C4-2B (cell line): ENCODE results near the gene PDE4D.

Source experiments
- H3K27ac ChIP-seq: fragments of 450-650 bp; 2 replicates; pipeline ENCODE4 v1.5.1; 2017
- ZFX ChIP-seq: fragments of 450-650 bp; IDR thresholded peaks from 2 replicates; pipeline ENCODE4 v1.6.1; 2017
- TF ChIP-seq, protein P1 (sequence below): fragments of 450-650 bp; conservative IDR thresholded peaks from 2 replicates; pipeline ENCODE4 v1.5.1; 2017; ENCODE audit warnings: mild to moderate bottlenecking

PDE4D gene

DNA sequence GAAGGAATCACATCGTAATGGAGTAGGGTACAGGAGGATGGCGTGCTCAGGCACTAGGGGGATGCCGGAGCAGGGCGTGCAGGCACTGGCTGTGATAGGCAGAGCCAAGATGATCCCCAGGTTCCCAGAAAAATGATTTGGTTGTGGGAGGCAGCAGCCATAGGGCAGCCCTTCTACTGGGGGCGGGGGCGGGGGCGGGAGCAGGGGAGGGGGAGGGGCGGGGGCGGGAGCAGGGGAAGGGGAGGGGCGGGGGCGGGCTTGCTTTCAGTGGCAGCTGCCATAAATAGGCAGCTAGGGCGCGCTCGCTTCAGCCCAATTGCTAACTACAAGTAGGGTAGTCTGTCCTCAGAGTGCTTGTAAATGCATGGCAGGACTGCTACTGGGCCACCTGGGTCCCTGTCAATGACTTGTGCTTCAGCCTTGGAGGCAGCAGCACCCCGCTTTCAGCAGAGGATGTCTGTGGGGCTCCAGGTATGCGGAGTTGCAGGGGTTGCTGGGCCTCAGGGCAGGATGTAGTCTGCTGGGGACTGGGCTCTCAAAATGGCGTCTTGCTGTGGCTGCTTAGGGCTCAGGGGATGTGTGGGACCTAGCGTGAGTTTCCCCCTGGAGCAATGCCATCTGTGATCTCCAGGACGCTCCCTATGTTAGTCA, 956.4 kb downstream of the PDE4D start:
- no peak overlapping the region for H3K27ac ChIP-seq
- TF ChIP-seq, protein P1, sequence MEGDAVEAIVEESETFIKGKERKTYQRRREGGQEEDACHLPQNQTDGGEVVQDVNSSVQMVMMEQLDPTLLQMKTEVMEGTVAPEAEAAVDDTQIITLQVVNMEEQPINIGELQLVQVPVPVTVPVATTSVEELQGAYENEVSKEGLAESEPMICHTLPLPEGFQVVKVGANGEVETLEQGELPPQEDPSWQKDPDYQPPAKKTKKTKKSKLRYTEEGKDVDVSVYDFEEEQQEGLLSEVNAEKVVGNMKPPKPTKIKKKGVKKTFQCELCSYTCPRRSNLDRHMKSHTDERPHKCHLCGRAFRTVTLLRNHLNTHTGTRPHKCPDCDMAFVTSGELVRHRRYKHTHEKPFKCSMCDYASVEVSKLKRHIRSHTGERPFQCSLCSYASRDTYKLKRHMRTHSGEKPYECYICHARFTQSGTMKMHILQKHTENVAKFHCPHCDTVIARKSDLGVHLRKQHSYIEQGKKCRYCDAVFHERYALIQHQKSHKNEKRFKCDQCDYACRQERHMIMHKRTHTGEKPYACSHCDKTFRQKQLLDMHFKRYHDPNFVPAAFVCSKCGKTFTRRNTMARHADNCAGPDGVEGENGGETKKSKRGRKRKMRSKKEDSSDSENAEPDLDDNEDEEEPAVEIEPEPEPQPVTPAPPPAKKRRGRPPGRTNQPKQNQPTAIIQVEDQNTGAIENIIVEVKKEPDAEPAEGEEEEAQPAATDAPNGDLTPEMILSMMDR: no peak
- TF ChIP-seq ZFX: no peak

DNA sequence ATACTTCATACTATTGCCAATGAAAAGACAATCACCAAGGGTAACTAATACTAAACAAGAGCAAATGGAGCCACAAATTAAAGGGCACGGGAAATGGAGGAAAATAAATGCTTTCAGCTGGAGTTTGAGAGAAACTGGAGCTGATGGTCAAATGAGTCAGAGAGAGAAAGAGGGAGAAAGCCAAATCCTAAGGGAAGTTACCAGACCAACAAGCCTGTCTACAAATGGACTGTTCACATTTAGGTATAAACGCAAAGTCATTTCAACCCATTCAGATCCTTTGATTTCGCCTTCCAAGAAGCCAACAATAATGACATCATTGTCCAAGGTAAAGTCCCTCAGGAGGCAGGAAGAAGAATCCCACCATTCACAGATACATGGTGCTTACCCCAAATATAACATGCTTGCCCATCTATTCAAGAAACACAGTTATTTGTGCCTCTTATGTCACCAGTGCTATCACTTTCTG, 958.9 kb downstream of the PDE4D start:
- no peak overlapping the region for H3K27ac ChIP-seq

DNA sequence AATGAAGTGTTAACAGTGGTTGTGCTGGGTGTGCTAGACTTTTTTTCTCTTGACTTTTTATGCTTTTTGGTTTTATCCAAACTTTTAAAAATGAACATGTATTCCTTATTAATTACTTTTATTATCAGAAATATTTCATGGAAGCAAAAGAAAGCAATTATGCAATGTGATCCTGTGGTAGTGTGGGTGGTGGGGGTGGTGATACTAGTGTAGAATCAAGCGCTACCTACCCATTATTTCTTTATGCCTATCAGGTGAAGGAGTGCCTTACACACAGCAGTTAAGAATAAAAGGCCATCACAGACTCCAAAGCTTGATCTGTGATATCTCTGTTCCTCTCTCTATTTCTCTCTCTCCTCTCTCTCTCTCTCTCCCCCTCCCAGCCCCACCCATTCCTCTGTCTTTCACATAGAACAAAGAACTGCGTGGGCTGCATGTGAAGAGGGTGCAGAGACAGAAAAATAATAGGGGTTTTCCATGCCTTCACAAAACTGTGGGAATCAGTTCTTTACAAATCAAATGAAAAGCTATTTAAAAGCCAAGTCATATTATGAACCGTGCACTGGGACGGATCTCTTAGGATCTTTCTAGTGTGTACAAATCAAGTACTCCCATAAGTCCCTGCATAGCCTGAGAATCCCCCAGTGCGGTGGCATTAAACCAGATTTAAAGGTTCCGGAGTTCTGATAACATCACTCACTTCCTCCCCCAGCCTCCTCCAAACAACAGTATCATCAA, 959.5 kb downstream of the PDE4D start:
- H3K27ac ChIP-seq: no peak overlapping the region
- TF ChIP-seq, protein P1: no peak
- TF ChIP-seq ZFX: no peak

More for the DNA sequence above, 958.9 kb downstream of the PDE4D start:
- TF ChIP-seq ZFX: no peak
- TF ChIP-seq, protein P1: no peak

DNA sequence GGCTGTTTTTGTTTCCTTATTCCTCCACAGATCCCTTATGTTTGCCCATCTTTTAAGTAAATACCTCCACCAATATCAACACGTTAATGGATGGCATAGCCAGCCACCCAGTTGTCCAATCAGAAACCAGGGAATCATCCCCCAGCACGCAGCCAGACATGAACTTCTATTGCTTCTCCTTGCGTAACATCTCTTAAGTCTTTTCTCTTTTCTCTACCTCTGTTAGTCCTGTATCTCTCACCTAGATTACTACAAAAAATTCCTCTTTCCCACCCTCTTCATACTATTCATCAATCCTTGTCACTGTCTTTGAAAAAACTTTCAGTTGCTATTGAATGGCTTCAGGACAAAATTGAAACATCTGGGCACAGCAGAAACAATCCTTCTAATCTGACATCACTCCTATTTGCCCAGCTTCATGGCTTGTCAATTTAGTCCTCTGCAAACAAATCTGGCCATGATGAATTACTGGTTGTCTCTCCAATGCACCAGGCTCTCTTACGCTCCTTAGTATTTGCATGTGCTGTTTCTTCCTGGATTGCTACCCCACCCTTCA, 961.4 kb downstream of the PDE4D start:
- H3K27ac ChIP-seq: no peak overlapping the region
- TF ChIP-seq, protein P1: no peak
- no peak for TF ChIP-seq ZFX

DNA sequence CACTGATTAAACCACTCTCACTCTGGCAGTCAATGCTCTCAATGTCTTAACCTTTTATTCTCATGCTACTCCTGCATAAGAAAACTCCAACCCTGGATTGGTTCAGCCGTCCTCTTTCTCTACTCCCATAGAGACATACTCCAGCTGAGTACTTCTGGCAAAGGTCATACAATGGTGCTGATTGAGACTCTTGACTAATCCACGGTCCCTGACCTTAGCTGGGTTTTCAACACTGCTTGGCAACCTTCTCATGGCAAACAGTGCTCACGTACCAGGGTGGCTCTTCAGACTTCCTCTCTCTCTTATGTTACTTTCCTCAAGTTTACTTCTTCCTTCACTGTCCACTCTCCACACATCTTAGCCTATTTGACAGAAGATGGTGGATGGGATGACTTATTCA, 963.0 kb downstream of the PDE4D start:
- no peak overlapping the region for H3K27ac ChIP-seq
- TF ChIP-seq, protein P1: no peak
- TF ChIP-seq ZFX: no peak

DNA sequence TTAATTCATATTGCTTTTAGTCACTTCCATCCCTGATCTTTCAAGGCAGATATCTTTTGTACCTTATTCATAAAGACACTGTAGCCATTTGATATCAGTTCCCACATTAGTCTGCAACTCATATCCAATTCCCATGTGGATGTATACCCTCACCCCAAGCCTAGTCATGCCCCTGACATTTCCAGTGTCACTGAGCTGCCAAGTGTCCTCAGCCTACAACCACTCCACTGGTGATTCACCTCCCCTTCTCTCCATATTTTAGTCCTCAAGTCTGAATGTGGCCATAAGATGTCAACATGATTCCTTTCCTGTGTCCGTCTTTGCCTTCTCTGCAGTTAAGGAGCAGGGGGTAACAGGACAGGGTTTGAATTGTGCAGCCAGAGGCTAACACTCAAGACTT, 963.8 kb downstream of the PDE4D start:
- TF ChIP-seq, protein P1: no peak
- no peak for TF ChIP-seq ZFX
- no peak overlapping the region for H3K27ac ChIP-seq

DNA sequence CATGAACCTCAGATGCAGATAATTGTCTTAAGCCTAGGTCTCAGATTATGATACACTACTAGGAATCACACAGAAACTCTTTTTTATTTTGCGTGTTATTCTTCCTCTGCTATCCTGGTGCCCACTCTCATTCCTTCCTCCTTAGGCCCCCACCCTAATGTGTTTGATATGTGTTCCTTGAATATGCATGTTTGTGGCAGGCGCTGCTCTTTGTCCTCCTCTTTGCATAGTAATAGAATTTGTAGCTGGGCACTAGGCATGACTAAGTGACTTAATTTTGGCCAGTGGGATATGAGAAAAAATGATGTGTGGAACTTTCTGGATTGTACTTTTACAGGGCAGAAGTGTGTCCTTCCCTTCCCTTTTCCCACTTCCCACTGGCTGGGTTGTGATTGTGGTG, 965.6 kb downstream of the PDE4D start:
- H3K27ac ChIP-seq: no peak overlapping the region
- TF ChIP-seq, protein P1: no peak
- no peak for TF ChIP-seq ZFX
